GM19238 (cell line): ENCODE results near the gene DPEP2.
"Not testable (repeated sequence)": the region's sequence is repeated elsewhere in the genome, so short reads cannot be mapped to it uniquely, and the experiment has no call there.

Source experiments
- DNase-seq: peaks from one replicate; pipeline ENCODE4 v3.0.0; 2011; ENCODE audit warnings: low spot score; ENCODE audit not compliant: insufficient read length

The DPEP2 gene

DNA sequence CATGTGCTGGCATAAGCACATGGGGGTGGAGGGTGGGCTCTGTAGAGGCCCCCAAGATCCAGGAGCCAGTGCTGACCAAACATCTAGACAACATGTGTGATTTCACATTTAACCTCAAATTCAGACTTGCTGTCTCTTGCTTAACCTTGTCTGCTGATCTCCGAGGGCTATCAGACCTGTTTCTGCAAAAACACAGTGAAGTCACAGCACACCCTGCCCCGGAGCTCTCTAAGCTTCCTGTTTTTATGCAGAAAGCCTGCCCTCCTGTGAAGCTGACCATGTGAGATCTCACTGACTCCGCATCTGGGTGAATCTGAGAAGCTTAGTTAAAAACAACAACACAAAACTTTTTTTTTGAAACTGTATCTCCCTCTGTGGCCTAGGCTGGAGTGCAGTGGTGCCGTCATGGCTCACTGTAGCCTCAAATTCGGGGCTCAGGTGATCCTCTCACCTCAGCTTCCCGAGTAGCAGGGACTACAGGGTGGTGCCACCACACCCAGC lies 6.6 kb upstream of the DPEP2 start:
- no peak for DNase-seq

DNA sequence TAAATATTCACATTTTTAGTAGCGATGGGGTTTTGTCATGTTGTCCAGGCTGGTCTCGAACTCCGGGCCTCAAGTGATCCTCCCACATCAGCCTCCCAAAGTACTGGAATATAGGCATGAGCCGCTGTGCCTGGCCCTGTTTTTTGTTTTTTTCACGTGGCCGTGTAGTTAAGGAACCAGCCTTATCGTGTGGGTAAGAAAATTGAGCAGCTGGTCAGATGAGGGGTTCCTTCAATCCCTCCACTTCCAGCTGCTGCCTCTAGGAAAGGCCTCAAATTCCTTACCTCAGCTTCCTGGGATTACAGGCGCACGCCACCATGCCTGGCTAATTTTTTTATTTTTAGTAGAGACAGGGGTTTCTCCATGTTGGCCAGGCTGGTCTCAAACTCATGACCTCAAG lies 5.9 kb upstream of the DPEP2 start:
- DNase-seq = no peak

- no peak for DNase-seq
Measured at GRCh38 chr16:68003031-68003430, 3.7 kb upstream of the DPEP2 start.

DNA sequence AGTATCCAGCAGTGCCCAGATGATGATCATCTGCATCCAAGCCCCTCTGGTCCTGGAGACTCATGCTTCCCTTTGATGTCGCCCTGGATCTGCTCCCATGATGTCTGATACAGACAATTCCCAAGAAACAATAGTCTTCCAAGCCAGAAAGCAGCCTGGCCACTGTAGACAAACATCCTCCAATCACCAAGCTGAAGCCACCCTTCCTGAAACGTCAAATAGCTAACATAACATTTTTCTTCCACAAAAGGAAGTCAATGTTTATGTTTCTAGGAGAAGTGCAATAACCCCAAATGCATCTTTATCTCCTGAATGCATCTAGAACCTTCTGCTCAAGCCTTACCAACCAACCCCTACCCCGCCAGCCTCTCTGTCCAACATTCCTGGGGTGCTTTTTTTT lies 1.2 kb upstream of the DPEP2 start:
- DNase-seq = no peak

DNA sequence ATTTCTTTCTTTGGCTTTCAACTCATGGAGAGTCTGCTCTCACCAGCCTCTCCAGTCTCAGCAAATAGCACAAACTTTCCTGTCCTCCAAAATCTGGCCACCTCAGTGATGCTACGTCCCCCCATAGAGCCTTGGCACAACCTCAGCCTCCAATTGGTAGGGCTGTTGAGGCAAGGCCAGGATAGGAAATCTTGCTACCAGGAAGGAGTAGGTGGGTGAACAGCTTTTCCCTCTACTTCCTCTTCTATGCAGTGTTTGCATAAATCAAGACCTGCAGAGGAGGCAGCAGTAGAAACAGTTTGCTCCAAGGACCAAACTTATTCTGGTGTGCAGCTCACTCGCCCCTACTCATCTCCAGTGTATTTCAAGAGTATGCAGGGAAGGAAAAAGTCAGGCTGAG lies 701 bp upstream of the DPEP2 start:
- no peak for DNase-seq

DNA sequence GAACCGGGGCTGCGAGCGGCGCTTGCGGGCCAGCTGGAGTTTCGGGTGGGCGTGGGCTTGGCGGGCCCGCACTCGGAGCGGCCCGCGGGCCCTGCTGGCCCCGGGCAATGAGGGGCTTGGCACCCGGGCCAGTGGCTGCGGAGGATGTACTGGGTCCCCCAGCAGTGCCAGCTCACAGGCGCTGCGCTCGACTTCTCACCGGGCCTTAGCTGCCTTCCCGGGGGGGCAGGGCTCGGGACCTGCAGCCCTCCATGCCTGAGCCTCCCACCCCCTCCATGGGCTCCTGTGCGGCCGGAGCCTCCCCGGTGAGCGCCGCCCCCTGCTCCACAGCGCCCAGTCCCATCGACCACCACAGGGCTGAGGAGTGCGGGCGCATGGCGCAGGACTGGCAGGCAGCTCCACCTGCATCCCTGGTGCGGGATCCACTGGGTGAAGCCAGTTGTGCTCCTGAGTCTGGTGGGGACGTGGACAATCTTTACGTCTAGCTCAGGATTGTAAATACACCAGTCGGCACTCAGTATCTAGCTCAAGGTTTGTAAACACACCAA lies 979 bp downstream of the DPEP2 start:
- DNase-seq = not testable (repeated sequence)

DNA sequence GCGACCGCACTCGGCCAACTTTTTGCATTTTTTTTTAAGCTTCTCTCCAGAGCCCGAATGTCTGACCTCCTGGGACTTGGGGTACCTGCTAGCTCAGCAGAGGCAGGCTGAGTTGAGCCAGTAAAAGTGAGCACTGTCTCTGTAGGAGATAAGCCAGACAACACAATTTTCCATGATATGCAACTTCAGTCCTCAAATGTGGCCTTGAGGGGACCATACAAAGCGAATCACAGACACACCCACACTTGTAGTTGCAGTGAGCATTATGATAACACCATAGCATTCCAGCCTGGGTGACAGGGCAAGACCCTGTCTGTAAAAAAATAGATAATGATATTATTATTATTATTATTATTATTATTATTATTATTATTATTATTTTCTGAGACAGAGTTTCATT lies 2.6 kb downstream of the DPEP2 start:
- no peak for DNase-seq

GRCh38 chr16:67995423-67995822 lies 3.9 kb downstream of the DPEP2 start:
- no peak for DNase-seq

DNA sequence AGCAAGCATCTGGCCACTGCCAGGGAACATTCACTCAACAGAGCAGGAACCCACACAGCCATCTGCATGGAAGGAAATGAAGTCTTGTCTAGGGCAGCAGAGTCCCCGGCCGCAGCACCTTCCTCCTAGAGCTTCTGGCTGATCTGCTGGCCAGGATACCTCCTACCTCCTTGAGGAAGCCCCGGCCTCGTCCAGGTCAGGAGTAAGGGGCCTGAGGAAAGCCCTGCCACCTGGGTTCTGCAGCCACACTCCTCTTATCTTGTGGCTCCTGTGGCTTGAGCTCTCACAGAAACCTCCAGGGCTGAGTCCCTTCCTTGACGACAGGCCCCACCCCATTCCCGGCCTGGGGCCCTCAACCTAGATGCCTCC lies 5.3 kb downstream of the DPEP2 start:
- DNase-seq = not testable (repeated sequence)

DNA sequence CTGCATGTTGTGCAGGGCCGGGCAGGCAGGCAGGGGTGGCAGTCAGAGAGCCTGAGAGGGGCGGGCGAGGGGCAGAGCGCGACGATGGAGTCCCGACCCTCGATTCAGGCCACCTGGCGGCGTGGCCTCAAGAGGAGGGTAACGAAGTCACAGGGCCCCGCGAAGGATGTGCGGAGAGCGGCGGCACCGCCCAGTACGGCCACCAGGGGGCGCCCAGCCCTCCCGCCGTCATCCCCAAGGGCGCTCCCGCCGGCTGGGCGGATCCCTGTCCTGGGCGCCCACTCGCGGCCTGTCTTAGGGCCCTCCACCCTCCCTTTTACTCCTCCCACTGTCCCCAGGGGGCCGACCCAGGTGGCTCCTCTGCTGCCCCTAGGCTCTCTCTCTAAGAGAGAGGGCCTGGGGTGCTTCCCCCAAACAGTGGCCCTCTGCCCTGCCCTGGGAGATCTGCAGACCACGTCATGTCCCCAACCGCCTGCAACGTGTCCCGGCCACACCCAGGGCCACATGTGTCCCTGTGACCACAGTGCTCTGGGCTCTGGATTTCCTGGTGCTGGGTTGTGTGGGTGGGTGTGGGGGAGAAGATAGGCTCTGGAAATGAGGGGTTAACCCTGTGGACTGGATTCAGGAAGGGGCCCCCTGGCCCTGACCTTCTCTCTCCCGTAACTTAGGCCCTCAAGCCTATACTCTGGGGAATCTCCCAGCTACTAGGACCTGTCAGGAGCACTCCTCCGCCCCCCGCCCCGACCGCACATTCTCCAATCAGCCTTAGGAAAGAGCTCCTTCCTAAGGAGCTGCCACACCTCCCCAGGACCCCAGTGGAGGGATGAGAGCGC lies 5.9 kb downstream of the DPEP2 start:
- DNase-seq = peak; percentile 87

DNA sequence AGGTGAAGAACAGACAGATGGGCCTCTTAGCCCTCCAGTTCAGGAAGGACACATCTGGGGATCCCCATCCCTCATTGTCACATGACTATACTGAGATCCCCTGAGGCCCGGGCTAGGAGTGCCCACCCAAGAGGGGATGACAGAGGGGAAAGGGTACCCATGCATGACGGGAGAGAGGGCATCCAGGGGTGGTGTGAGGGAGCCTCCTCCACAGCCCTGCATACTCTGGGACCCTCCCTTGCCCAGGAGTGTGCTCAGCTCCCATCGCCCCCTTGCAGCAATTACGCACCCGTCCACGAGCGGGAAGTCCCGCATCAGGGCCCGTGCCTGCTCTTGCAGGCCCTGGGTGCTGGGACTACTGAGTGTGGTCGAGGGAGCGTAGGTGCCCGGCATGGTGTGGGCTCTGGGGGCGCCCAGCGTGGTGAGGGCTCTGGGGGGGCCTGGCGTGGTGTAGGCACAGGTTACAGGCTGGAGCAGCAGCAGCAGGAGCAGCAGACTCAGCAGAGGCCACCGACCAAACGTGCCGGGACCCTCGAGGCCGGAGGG lies 6.5 kb downstream of the DPEP2 start:
- DNase-seq = no peak

GRCh38 chr16:67990018-67990386 lies 9.3 kb downstream of the DPEP2 start:
- no peak for DNase-seq

DNA sequence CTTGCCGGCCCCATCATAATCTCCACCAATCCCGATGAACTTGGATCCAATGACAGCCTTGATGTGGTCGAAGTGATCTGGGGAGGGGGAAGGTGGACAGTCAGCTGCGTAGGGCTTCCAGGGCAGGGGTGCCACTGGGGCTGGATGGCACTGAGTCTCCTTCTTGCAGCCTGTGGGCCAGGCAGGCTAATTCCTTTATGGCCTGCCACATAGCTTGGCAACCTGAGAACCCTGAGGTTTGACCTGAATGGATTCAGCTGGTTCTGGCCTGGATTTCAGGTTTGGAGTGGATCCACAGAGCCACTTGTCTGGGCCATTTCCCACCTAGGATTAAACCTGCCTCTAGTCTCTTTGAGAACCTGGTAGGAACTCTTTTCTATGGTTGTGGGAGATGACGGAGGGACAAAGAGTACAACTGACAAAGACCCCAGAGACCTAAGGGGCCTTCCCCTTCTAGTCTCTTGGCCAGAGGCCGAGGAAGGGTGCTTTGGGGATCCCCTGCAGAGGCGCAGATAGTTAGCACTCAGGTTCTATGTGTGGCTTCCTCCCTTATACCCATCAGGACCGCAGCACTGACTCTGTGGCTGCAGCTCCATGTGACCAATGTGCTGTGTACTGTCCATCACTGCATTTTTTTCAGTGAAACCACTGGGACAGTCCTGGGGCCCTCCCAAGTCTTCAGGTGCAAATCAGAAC lies 9.8 kb downstream of the DPEP2 start:
- DNase-seq = no peak

DNA sequence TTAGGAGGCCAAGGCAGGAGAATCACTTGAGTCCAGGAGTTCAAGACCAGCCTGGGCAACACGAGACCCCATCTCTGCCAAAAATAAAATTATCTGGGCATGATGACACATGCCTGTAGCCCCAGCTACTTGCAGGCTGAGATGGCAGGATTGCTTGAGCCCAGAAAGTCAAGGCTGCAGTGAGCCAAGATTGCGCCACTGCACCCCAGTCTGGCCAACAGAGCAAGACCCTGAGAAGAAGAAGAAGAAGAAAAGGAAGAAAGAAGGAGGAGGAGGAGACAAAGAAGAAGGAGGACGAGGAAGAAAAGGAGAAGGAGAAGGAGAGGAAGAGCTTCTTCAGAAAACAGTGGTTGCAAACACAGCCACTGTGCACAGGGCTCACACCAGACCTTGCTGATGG lies 10.6 kb downstream of the DPEP2 start:
- no peak for DNase-seq

GRCh38 chr16:67987460-67988160 lies 11.7 kb downstream of the DPEP2 start:
- DNase-seq = no peak

- no peak for DNase-seq
Measured at GRCh38 chr16:67986949-67987348, 12.3 kb downstream of the DPEP2 start.

DNA sequence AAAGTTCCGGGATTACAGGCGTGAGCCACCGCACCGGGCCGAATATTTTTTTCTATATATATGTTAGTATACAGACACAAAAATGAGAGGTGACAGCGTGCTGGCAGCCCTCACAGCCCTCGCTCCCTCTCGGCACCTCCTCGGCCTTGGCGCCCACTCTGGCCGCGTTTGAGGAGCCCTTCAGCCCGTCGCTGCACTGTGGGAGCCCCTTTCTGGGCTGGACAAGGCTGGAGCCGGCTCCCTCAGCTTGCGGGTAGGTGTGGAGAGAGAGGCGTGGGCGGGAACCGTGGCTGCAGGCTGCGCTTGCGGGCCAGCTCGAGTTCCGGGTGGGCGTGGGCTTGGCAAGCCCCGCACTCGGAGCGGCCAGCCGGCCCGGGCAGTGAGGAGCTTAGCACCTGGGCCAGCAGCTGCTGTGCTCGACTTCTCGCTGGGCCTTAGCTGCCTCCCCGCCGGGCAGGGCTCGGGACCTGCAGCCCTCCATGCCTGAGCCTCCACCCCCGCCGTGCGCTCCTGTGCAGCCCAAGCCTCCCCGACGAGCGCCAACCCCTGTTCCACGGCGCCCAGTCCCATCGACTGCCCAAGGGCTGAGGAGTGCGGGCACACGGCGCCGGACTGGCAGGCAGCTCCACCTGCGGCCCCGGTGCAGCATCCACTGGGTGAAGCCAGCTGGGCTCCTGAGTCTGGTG lies 17.1 kb downstream of the DPEP2 start:
- no peak for DNase-seq

GRCh38 chr16:67979955-67980678 lies 19.2 kb downstream of the DPEP2 start, which contains the start of gene DPEP3:
DPEP3 (minus strand) TSS chr16:67980499; CDS start chr16:67980380, 119 bp downstream.
- DNase-seq = no peak

DNA sequence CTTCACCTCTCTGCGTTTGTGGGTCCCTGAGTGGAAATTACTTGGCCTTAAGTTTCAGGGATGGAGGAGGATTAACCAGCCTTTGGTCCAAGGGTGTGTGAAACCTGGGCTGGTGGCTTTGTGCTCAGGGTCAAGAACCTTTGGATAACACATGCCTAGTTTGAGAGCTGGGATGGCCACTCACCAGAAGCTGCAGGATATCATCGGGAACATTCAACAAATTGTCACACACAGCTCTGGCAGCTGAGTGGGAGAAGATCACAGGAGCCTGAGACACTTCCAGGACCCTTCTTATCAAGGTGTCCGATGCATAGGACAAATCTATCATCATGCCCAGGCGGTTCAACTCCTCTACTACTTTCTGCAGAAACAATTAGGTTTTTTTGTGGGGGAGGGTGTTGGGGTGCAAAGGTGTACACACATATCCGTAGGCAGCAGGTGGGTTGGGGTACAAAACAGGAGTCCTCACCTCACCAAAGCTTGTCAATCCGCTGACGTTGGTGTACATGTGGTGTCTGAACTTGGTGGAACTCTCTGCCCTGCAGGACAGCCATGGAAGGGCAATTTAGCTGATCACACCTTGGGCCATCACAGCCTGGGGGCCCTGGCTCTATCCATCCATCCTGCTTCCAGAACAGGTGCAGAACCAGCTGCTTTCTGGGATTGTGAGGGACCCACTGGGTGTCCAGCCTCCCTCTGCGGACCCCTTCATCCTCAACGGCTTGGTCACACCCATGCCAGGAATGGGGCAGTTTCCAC lies 21.6 kb downstream of the DPEP2 start:
- no peak for DNase-seq

DNA sequence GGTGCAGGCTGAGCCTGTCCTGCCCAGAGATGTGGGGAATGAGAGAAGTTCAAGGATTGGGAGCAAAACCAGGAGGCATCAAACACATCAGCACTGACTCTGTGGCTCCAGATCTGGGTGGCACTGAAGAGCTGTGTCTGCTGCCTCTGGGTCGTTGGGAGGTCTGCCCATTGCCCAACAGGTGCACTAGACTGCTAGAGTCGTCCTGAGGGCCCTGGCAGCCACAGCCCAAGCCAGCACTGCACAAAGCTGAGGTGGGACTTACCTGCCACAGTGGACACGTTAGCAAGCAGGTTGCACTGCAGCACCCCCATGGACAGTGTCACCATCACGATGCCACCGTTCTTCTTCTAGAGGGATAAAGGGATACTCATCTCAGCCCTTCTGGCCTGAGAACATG lies 22.3 kb downstream of the DPEP2 start:
- DNase-seq = no peak
